Peyer's patch (tissue), 4 donors: ENCODE data around the gene HCFC1.

Experiments used
- POLR2A ChIP-seq, 2 donors: fragments of 450-650 bp; IDR thresholded peaks; one replicate each; pipeline ENCODE4 v1.5.1; 2017; ENCODE audit warnings: antibody characterized with exemption in 2 of 2, mild to moderate bottlenecking in 2 of 2, moderate library complexity in 2 of 2
- TF ChIP-seq, protein P1 (sequence below), 6 experiments: fragments of 450-650 bp in 4 of 6; fragments of 200-600 bp in 2 of 6; sonication (generic) in 1 of 6; IDR thresholded peaks; one replicate each; pipeline ENCODE4 v1.5.1; 2017 to 2019; ENCODE audit warnings: antibody characterized with exemption in 6 of 6, mild to moderate bottlenecking in 3 of 6, moderate library complexity in 1 of 6

DNA sequence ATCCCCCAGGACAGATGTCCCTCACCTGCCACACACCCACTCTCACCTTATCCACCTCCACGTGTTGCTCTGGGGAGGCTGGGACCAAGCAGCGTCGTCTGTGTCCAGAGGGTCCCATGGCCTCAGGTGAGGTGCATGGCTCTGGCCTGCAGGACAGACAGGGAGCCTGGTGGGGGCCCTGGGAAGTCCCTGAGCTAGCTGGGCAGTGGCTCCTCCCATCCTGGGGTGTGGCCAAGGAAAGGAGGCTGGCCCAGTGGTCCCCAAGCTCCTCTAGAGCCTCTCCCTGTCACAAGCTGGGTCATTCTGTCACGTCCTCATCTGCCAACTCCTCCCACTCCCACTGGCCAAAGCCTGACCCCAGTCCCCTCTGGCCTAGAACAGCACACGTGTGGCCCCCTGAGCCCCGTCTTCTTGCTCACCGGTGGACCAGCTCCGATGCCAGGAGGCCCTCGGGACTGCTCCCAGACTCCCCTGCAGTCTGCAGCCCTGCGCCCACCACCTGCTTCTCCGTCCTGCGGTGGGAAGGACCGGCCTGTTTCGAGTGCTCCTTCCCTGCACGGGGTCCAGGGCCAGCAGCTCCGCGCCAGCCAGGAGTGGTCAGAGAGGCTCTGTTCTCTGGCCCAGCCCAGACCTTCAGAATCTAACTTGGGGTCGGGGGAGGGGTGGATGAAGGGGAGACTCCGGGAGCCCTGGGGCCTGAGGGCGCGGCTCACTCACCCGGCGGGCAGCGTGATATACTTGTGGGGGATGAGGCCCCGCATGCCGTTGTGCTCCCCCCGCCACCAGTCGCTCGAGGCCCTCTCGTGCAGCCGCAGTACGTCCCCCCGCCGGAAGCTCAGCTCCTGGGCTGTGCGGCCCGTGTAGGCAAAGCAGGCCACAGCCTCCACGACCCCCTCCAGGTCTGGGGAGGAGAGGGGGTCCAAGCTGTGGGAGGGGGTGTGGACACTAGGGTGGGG, 62.3 kb downstream of the HCFC1 start:
- TF ChIP-seq, protein P1, sequence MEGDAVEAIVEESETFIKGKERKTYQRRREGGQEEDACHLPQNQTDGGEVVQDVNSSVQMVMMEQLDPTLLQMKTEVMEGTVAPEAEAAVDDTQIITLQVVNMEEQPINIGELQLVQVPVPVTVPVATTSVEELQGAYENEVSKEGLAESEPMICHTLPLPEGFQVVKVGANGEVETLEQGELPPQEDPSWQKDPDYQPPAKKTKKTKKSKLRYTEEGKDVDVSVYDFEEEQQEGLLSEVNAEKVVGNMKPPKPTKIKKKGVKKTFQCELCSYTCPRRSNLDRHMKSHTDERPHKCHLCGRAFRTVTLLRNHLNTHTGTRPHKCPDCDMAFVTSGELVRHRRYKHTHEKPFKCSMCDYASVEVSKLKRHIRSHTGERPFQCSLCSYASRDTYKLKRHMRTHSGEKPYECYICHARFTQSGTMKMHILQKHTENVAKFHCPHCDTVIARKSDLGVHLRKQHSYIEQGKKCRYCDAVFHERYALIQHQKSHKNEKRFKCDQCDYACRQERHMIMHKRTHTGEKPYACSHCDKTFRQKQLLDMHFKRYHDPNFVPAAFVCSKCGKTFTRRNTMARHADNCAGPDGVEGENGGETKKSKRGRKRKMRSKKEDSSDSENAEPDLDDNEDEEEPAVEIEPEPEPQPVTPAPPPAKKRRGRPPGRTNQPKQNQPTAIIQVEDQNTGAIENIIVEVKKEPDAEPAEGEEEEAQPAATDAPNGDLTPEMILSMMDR (IDR thresholded peaks at IDR 0.05), result no peak
- no peak for TF ChIP-seq POLR2A (IDR thresholded peaks at IDR 0.05)
